ENCODE measurements around the gene CELF2. TPM values are rescaled to one million over a fixed set of nuclear protein-coding genes. Genes with fewer than 3 reads are reported as not detected.

Gene CELF2
- total RNA-seq, 1 donor from 2014 or later = 31.8 TPM

- Histone ChIP-seq H3K4me1 (ENCODE audit: control insufficient read depth in 3 of 3, insufficient read depth in 3 of 3, low read length in 3 of 3) (peaks cover 0 to 8% (median 0%) of the 10 kb centered on the region in 3 donors), H3K9ac (ENCODE audit: low read depth in 1 of 3, low read length in 3 of 3) (no peak overlapping the region), H3K4me3 (ENCODE audit: low read length in 3 of 3) (no peak overlapping the region), H3K36me3 (ENCODE audit: control insufficient read depth in 3 of 3, insufficient read depth in 3 of 3, low read length in 3 of 3) (peaks cover 3 to 14% (median 12%) of the 10 kb centered on the region in 3 donors), H3K27ac (ENCODE audit: low read depth, low read length) (no peak overlapping the region), H3K9me3 (ENCODE audit: control insufficient read depth in 3 of 3, low read length in 3 of 3) (no peaks in the 10 kb centered on the region), H3K27me3 (ENCODE audit: control insufficient read depth in 3 of 3, insufficient read depth in 3 of 3, low read length in 3 of 3) (no peaks in the 10 kb centered on the region)
These were observed 256.8 kb downstream of the CELF2 start for GRCh38 chr10:11274452-11274851.

- no peak overlapping the region for H3K4me3 ChIP-seq (ENCODE audit: low read length in 3 of 3)
- no peaks in the 10 kb centered on the region for H3K27me3 ChIP-seq (ENCODE audit: control insufficient read depth in 3 of 3, insufficient read depth in 3 of 3, low read length in 3 of 3)
- H3K36me3 ChIP-seq (ENCODE audit: control insufficient read depth in 3 of 3, insufficient read depth in 3 of 3, low read length in 3 of 3) = peaks cover 6 to 18% (median 18%) of the 10 kb centered on the region in 3 donors
- peaks cover 0 to 3% (median 0%) of the 10 kb centered on the region in 3 donors for H3K4me1 ChIP-seq (ENCODE audit: control insufficient read depth in 3 of 3, insufficient read depth in 3 of 3, low read length in 3 of 3)
- H3K9ac ChIP-seq (ENCODE audit: low read depth in 1 of 3, low read length in 3 of 3) = no peak overlapping the region
- no peak overlapping the region for H3K27ac ChIP-seq (ENCODE audit: low read depth, low read length)
- no peaks in the 10 kb centered on the region for H3K9me3 ChIP-seq (ENCODE audit: control insufficient read depth in 3 of 3, low read length in 3 of 3)
These were observed 258.0 kb downstream of the CELF2 start for GRCh38 chr10:11275651-11276050.

GRCh38 chr10:11276449-11276990 lies 258.8 kb downstream of the CELF2 start:
- H3K4me1 ChIP-seq (ENCODE audit: control insufficient read depth in 3 of 3, insufficient read depth in 3 of 3, low read length in 3 of 3) = no peaks in the 10 kb centered on the region
- no peak overlapping the region for H3K27ac ChIP-seq (ENCODE audit: low read depth, low read length)
- H3K9me3 ChIP-seq (ENCODE audit: control insufficient read depth in 3 of 3, low read length in 3 of 3) = no peaks in the 10 kb centered on the region
- no peaks in the 10 kb centered on the region for H3K27me3 ChIP-seq (ENCODE audit: control insufficient read depth in 3 of 3, insufficient read depth in 3 of 3, low read length in 3 of 3)
- H3K9ac ChIP-seq (ENCODE audit: low read depth in 1 of 3, low read length in 3 of 3) = no peak overlapping the region
- no peak overlapping the region for H3K4me3 ChIP-seq (ENCODE audit: low read length in 3 of 3)
- peaks cover 10 to 23% (median 20%) of the 10 kb centered on the region in 3 donors for H3K36me3 ChIP-seq (ENCODE audit: control insufficient read depth in 3 of 3, insufficient read depth in 3 of 3, low read length in 3 of 3)

- Histone ChIP-seq H3K27ac (ENCODE audit: low read depth, low read length) (no peak overlapping the region), H3K9ac (ENCODE audit: low read depth in 1 of 3, low read length in 3 of 3) (no peak overlapping the region), H3K4me3 (ENCODE audit: low read length in 3 of 3) (no peak overlapping the region), H3K4me1 (ENCODE audit: control insufficient read depth in 3 of 3, insufficient read depth in 3 of 3, low read length in 3 of 3) (no peaks in the 10 kb centered on the region), H3K9me3 (ENCODE audit: control insufficient read depth in 3 of 3, low read length in 3 of 3) (no peaks in the 10 kb centered on the region), H3K36me3 (ENCODE audit: control insufficient read depth in 3 of 3, insufficient read depth in 3 of 3, low read length in 3 of 3) (peaks cover 15 to 28% (median 19%) of the 10 kb centered on the region in 3 donors), H3K27me3 (ENCODE audit: control insufficient read depth in 3 of 3, insufficient read depth in 3 of 3, low read length in 3 of 3) (no peaks in the 10 kb centered on the region)
These were observed 261.6 kb downstream of the CELF2 start for GRCh38 chr10:11279314-11279713.

- Histone ChIP-seq H3K9me3 (ENCODE audit: control insufficient read depth in 3 of 3, low read length in 3 of 3) (no peaks in the 10 kb centered on the region), H3K9ac (ENCODE audit: low read depth in 1 of 3, low read length in 3 of 3) (no peak overlapping the region), H3K4me1 (ENCODE audit: control insufficient read depth in 3 of 3, insufficient read depth in 3 of 3, low read length in 3 of 3) (no peaks in the 10 kb centered on the region), H3K4me3 (ENCODE audit: low read length in 3 of 3) (no peak overlapping the region), H3K27me3 (ENCODE audit: control insufficient read depth in 3 of 3, insufficient read depth in 3 of 3, low read length in 3 of 3) (no peaks in the 10 kb centered on the region), H3K27ac (ENCODE audit: low read depth, low read length) (no peak overlapping the region), H3K36me3 (ENCODE audit: control insufficient read depth in 3 of 3, insufficient read depth in 3 of 3, low read length in 3 of 3) (peaks cover 15 to 31% (median 19%) of the 10 kb centered on the region in 3 donors)
These were observed 262.7 kb downstream of the CELF2 start for GRCh38 chr10:11280187-11280932.

- H3K36me3 ChIP-seq (ENCODE audit: control insufficient read depth in 3 of 3, insufficient read depth in 3 of 3, low read length in 3 of 3) = peaks cover 14 to 38% (median 15%) of the 10 kb centered on the region in 3 donors
- no peak overlapping the region for H3K9ac ChIP-seq (ENCODE audit: low read depth in 1 of 3, low read length in 3 of 3)
- H3K4me1 ChIP-seq (ENCODE audit: control insufficient read depth in 3 of 3, insufficient read depth in 3 of 3, low read length in 3 of 3) = no peaks in the 10 kb centered on the region
- H3K27me3 ChIP-seq (ENCODE audit: control insufficient read depth in 3 of 3, insufficient read depth in 3 of 3, low read length in 3 of 3) = no peaks in the 10 kb centered on the region
- no peaks in the 10 kb centered on the region for H3K9me3 ChIP-seq (ENCODE audit: control insufficient read depth in 3 of 3, low read length in 3 of 3)
- no peak overlapping the region for H3K27ac ChIP-seq (ENCODE audit: low read depth, low read length)
- no peak overlapping the region for H3K4me3 ChIP-seq (ENCODE audit: low read length in 3 of 3)
These were observed 264.5 kb downstream of the CELF2 start for GRCh38 chr10:11282156-11282555.

DNA sequence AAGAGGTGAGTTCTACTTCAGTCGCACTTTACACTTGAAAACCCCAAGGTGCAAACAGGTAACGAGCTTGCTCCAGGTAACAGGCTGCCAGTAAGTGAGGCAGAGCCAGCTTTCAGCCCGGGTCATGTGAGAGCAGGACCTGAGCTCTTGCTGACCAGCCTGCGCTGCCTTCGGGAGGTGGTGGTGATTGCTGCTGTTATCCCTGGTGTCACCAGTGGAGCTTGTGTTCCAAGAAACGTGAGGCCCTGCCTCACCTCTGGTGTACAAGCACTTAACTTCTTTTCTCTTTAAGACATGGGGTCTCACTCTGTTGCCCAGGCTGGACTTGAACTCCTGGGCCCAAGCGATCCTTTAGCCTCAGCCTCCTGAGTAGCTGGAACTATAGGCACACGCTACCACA lies 265.0 kb downstream of the CELF2 start:
- Histone ChIP-seq H3K9ac (ENCODE audit: low read depth in 1 of 3, low read length in 3 of 3) (no peak overlapping the region), H3K4me1 (ENCODE audit: control insufficient read depth in 3 of 3, insufficient read depth in 3 of 3, low read length in 3 of 3) (no peaks in the 10 kb centered on the region), H3K36me3 (ENCODE audit: control insufficient read depth in 3 of 3, insufficient read depth in 3 of 3, low read length in 3 of 3) (peaks cover 14 to 36% (median 15%) of the 10 kb centered on the region in 3 donors), H3K9me3 (ENCODE audit: control insufficient read depth in 3 of 3, low read length in 3 of 3) (no peaks in the 10 kb centered on the region), H3K4me3 (ENCODE audit: low read length in 3 of 3) (no peak overlapping the region), H3K27ac (ENCODE audit: low read depth, low read length) (no peak overlapping the region), H3K27me3 (ENCODE audit: control insufficient read depth in 3 of 3, insufficient read depth in 3 of 3, low read length in 3 of 3) (no peaks in the 10 kb centered on the region)

GRCh38 chr10:11284291-11285085 lies 266.8 kb downstream of the CELF2 start:
- Histone ChIP-seq H3K9ac (ENCODE audit: low read depth in 1 of 3, low read length in 3 of 3) (no peak overlapping the region), H3K27me3 (ENCODE audit: control insufficient read depth in 3 of 3, insufficient read depth in 3 of 3, low read length in 3 of 3) (no peaks in the 10 kb centered on the region), H3K9me3 (ENCODE audit: control insufficient read depth in 3 of 3, low read length in 3 of 3) (no peaks in the 10 kb centered on the region), H3K4me3 (ENCODE audit: low read length in 3 of 3) (no peak overlapping the region), H3K4me1 (ENCODE audit: control insufficient read depth in 3 of 3, insufficient read depth in 3 of 3, low read length in 3 of 3) (no peaks in the 10 kb centered on the region), H3K27ac (ENCODE audit: low read depth, low read length) (no peak overlapping the region), H3K36me3 (ENCODE audit: control insufficient read depth in 3 of 3, insufficient read depth in 3 of 3, low read length in 3 of 3) (peaks cover 17 to 40% (median 20%) of the 10 kb centered on the region in 3 donors)

DNA sequence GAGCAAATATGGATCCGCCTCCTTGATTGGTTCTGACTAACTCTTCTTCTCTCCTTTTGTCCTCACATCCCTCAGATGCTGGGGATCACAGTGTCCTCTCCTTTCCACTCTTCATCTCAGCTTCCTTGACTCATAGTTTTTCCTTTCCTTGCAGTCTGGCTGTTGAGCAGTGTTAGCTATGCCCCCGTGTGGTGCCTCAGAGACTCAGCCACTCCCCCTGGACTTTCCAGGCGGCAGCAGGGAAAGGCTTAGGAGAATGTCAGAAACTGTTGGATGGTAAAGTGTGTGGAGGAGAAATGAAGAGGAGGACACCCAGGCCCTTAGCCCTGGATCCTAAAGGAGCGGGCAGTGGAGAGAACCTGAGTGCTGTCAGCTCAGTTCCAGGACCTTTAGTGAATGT lies 267.5 kb downstream of the CELF2 start:
- H3K4me1 ChIP-seq (ENCODE audit: control insufficient read depth in 3 of 3, insufficient read depth in 3 of 3, low read length in 3 of 3) = no peaks in the 10 kb centered on the region
- no peak overlapping the region for H3K27ac ChIP-seq (ENCODE audit: low read depth, low read length)
- no peak overlapping the region for H3K4me3 ChIP-seq (ENCODE audit: low read length in 3 of 3)
- no peak overlapping the region for H3K9ac ChIP-seq (ENCODE audit: low read depth in 1 of 3, low read length in 3 of 3)
- H3K9me3 ChIP-seq (ENCODE audit: control insufficient read depth in 3 of 3, low read length in 3 of 3) = no peaks in the 10 kb centered on the region
- H3K27me3 ChIP-seq (ENCODE audit: control insufficient read depth in 3 of 3, insufficient read depth in 3 of 3, low read length in 3 of 3) = no peaks in the 10 kb centered on the region
- H3K36me3 ChIP-seq (ENCODE audit: control insufficient read depth in 3 of 3, insufficient read depth in 3 of 3, low read length in 3 of 3) = peaks cover 17 to 42% (median 25%) of the 10 kb centered on the region in 3 donors
